Measurements from ENCODE around the gene ERICH3. TPM values are rescaled to one million over a fixed set of nuclear protein-coding genes. Genes with fewer than 3 reads are reported as not detected.

The ERICH3 gene
- polyA plus RNA-seq, 1 experiment = not detected

DNA sequence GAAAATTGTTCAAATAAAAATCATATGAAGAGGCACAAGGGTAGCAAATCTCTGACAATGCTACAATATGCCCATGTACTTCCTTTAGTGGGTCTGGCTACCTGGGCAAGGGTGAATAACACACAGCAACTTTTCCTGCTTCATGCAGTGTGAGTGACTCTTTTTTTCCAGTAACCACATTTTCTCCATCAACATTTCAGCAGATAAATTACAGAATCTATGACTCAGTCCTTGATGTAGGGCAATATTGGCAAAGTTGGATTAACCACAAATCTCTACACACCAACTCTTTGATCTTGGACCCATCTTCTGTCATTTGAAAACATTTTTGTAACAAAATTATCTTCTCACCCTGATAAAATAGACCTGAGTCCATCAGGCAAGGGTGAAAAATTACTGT lies 31.7 kb downstream of the ERICH3 start:
- TF ChIP-seq CTCF (IDR thresholded peaks at IDR 0.05; ENCODE audit: low read depth, low read length) = no peak
- Histone ChIP-seq H3K27me3 (ENCODE audit: control insufficient read depth, insufficient read depth, low read length) (no peaks in the 10 kb centered on the region), H3K9me3 (ENCODE audit: control insufficient read depth, insufficient read depth, low read length) (no peaks in the 10 kb centered on the region), H3K4me3 (ENCODE audit: low read depth, low read length) (no peak overlapping the region), H3K27ac (ENCODE audit: low read depth, low read length) (no peak overlapping the region)
- ChIA-PET CTCF (interaction anchor here (2.6 kb wide), 1 partner anchor 48 kb away, joined by 6 read pairs; no protein-coding TSS in a partner anchor), POLR2A (no interaction called here)
- no peak for DNase-seq (ENCODE audit: low read depth, low spot score)

DNA sequence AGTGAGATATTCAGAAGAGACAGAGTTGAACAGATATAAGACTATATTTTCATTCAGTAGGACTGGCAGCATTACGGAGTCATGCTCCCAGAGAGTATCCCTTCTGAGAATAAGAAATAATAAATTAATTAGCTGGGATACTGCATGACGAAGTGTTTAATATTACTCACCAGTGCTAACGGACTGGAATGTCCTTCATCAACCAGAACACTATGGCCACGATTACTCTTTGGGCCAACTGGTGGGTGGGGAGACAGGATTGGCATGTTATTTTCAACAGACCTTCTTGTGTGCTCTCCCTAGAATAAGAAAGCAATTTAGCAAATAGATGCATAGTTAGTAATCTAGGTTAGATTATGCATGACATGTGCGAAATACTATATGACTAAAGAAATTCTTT lies 32.4 kb downstream of the ERICH3 start:
- ChIA-PET POLR2A (no interaction called here), CTCF (interaction anchor here (2.6 kb wide), 1 partner anchor 49 kb away, joined by 6 read pairs; no protein-coding TSS in a partner anchor)
- no peak for TF ChIP-seq CTCF (IDR thresholded peaks at IDR 0.05; ENCODE audit: low read depth, low read length)
- H3K4me3 ChIP-seq (ENCODE audit: low read depth, low read length) = no peak overlapping the region
- H3K27ac ChIP-seq (ENCODE audit: low read depth, low read length) = no peak overlapping the region
- no peak for DNase-seq (ENCODE audit: low read depth, low spot score)
- no peaks in the 10 kb centered on the region for H3K9me3 ChIP-seq (ENCODE audit: control insufficient read depth, insufficient read depth, low read length)
- no peaks in the 10 kb centered on the region for H3K27me3 ChIP-seq (ENCODE audit: control insufficient read depth, insufficient read depth, low read length)

GRCh38 chr1:74637296-74637695 lies 36.3 kb downstream of the ERICH3 start:
- DNase-seq (ENCODE audit: low read depth, low spot score) = no peak
- no peak for TF ChIP-seq CTCF (IDR thresholded peaks at IDR 0.05; ENCODE audit: low read depth, low read length)
- Histone ChIP-seq H3K27ac (ENCODE audit: low read depth, low read length) (no peak overlapping the region), H3K27me3 (ENCODE audit: control insufficient read depth, insufficient read depth, low read length) (no peaks in the 10 kb centered on the region), H3K9me3 (ENCODE audit: control insufficient read depth, insufficient read depth, low read length) (no peaks in the 10 kb centered on the region), H3K4me3 (ENCODE audit: low read depth, low read length) (no peak overlapping the region)
- ChIA-PET POLR2A (no interaction called here), CTCF (no interaction called here)

GRCh38 chr1:74629283-74629682 lies 44.3 kb downstream of the ERICH3 start:
- ChIA-PET POLR2A (no interaction called here), CTCF (no interaction called here)
- no peak overlapping the region for H3K27ac ChIP-seq (ENCODE audit: low read depth, low read length)
- H3K4me3 ChIP-seq (ENCODE audit: low read depth, low read length) = no peak overlapping the region
- DNase-seq (ENCODE audit: low read depth, low spot score) = no peak
- no peaks in the 10 kb centered on the region for H3K9me3 ChIP-seq (ENCODE audit: control insufficient read depth, insufficient read depth, low read length)
- H3K27me3 ChIP-seq (ENCODE audit: control insufficient read depth, insufficient read depth, low read length) = no peaks in the 10 kb centered on the region
- no peak for TF ChIP-seq CTCF (IDR thresholded peaks at IDR 0.05; ENCODE audit: low read depth, low read length)

- ChIA-PET POLR2A (no interaction called here), CTCF (no interaction called here)
- H3K9me3 ChIP-seq (ENCODE audit: control insufficient read depth, insufficient read depth, low read length) = no peaks in the 10 kb centered on the region
- no peak overlapping the region for H3K27ac ChIP-seq (ENCODE audit: low read depth, low read length)
- H3K4me3 ChIP-seq (ENCODE audit: low read depth, low read length) = no peak overlapping the region
- H3K27me3 ChIP-seq (ENCODE audit: control insufficient read depth, insufficient read depth, low read length) = no peaks in the 10 kb centered on the region
- no peak for DNase-seq (ENCODE audit: low read depth, low spot score)
- TF ChIP-seq CTCF (IDR thresholded peaks at IDR 0.05; ENCODE audit: low read depth, low read length) = no peak
Measured at GRCh38 chr1:74623716-74624115, 49.9 kb downstream of the ERICH3 start.

Measured in AG04450 (cell line).